Gastrocnemius medialis (tissue), 4 donors: ENCODE measurements around the gene MRPL17.

Source experiments
- POLR2A ChIP-seq, 2 donors: fragments of 450-650 bp; IDR thresholded peaks; one replicate each; pipeline ENCODE4 v1.6.1; 2017; ENCODE audit warnings: antibody characterized with exemption in 2 of 2, mild to moderate bottlenecking in 2 of 2, moderate library complexity in 2 of 2
- TF ChIP-seq, protein P1 (sequence below), 5 experiments: fragments of 450-650 bp in 3 of 5; fragments of 200-600 bp in 2 of 5; sonication (generic) in 2 of 5; IDR thresholded peaks in 4 of 5; conservative IDR thresholded peaks in 1 of 5; 1 replicate in 4 of 5; 2 replicates in 1 of 5; pipeline ENCODE4 v1.5.1; 2016 to 2019; ENCODE audit warnings: antibody characterized with exemption in 5 of 5, mild to moderate bottlenecking in 3 of 5, moderate library complexity in 3 of 5

DNA sequence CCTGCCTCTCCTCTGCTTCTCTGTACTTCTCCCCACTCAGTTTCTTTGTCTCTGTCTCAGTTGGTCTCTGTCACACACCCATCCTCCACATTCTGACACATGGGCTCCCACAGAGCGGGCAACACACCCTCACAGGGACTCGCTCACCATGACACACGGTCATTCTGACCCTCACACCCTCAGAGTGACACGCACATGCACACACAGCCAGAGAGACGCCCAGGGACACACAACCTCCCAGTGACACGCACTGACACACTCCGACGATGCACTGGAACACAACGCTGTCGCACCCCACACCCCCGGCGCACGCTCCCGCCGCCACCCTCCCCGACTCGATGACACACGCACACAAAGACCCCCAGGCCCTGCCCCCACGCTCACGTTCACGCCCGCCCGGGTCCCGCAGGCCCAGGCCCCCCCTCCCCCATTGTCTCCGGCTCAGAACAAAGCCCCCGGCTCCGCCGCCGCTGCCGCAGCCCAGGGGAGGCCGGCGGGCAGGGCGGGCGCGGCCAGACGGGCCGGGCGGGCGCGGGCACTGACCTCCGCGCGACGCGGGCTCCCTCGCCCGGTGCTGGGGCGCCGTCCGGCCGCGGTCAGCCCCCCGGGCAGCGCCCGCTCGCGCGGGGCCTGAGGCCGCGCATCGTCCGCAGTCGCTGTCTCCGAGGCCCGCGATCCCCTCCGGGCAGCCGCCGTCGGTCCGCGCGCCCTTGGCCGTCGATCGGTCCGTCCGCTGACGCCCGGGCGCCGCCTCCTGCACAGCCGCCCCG, 27.9 kb downstream of the MRPL17 start:
- TF ChIP-seq, protein P1, sequence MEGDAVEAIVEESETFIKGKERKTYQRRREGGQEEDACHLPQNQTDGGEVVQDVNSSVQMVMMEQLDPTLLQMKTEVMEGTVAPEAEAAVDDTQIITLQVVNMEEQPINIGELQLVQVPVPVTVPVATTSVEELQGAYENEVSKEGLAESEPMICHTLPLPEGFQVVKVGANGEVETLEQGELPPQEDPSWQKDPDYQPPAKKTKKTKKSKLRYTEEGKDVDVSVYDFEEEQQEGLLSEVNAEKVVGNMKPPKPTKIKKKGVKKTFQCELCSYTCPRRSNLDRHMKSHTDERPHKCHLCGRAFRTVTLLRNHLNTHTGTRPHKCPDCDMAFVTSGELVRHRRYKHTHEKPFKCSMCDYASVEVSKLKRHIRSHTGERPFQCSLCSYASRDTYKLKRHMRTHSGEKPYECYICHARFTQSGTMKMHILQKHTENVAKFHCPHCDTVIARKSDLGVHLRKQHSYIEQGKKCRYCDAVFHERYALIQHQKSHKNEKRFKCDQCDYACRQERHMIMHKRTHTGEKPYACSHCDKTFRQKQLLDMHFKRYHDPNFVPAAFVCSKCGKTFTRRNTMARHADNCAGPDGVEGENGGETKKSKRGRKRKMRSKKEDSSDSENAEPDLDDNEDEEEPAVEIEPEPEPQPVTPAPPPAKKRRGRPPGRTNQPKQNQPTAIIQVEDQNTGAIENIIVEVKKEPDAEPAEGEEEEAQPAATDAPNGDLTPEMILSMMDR (IDR thresholded peaks at IDR 0.05 in 4 of 5, conservative IDR thresholded peaks at IDR 0.05 in 1 of 5), result no peak
- no peak for TF ChIP-seq POLR2A (IDR thresholded peaks at IDR 0.05)
